ENCODE measurements around the gene AQR.

DNA sequence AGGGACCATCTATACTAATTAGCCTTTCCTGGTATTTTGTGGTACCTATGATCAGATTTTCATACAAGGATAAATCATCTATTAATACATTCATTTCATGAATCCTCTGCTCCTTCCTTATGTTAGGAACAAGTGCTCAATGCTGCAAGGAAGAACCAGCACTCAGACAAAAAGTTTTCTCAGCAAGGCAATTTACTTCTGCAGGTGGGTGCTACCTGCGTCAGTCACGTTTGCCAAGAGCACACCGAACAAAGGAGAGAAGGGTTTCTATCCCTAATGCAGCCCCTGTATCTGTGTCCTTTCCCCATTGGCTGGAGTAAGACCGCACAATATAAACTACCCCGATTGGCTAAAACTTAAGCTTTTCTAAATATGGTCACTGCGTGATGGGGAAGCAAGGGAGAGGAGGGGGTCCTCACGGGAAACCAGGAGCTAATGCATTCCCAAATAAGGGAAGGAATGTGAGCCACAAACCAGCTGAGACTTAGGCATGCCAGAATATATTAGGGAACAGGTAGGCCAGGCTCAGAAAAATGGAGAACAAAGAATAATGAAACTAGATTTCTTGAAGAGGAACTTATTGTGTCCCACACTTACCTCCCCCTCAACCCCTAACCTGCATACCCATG is 76.5 kb downstream of the AQR start:
- TF ChIP-seq CTCF (IDR thresholded peaks at IDR 0.05) (no peak), REST (IDR thresholded peaks at IDR 0.05; ENCODE audit: insufficient read depth in 1 of 2, low read depth in 2 of 2, low read length in 1 of 2) (no peak)
